ENCODE results near the gene EIF4G2. TPM values are rescaled to one million over a fixed set of nuclear protein-coding genes. Genes with fewer than 3 reads are reported as not detected.
"Not testable (repeated sequence)": the region's sequence is repeated elsewhere in the genome, so short reads cannot be mapped to it uniquely, and the experiment has no call there.

The EIF4G2 gene
- total RNA-seq, 3 donors from 2014 or later, result 1,584 to 1,612 (median 1,605) TPM

DNA sequence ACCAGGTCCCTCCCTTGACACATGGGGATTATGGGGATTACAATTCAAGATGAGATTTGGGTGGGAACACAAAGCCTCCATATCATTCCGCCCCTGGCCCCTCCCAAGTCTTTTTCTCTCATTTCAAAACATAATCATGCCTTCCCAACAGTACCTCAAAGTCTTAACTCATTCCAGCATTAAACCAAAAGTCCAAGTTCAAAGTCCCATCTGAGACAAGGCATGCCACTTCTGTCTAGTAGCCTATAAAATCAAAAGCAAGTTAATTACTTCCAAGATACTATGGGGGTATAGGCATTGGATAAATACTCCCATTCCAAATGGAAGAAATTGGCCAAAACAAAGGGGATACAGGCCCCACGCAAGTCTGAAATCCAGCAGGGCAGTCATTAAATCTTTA is 19.7 kb upstream of the EIF4G2 start:
- ATAC-seq (no peak), DNase-seq (no peak)
- Mint-ChIP-seq H3K27me3 (ENCODE audit: low read depth) (no peaks in the 10 kb centered on the region), H3K36me3 (ENCODE audit: insufficient read depth) (peaks cover 2% of the 10 kb centered on the region), H3K9me3 (no peaks in the 10 kb centered on the region), H3K4me3 (no peak overlapping the region), H3K4me1 (ENCODE audit: low read depth) (peaks cover 7% of the 10 kb centered on the region)

DNA sequence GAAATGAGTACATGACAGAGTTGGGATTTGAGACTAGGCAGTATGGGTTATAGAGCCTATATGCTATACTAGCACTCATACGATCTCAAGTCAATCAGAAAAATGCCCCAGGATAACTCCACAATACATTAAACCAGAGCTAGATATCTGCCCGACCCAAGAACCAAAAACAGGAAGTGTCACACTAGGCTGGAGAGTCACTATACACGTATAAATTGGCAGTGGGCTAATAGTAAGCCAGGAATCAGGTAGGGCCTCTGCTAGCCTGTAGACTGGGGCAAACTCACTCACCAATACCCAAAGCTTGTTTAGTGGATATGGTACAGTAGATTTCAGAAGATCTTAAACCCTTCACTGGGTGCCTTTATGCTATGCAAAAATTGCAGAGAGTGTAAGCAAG is 16.2 kb upstream of the EIF4G2 start:
- Mint-ChIP-seq H3K9me3 (no peaks in the 10 kb centered on the region), H3K36me3 (ENCODE audit: insufficient read depth) (peaks cover 7% of the 10 kb centered on the region), H3K4me1 (ENCODE audit: low read depth) (peaks cover 7% of the 10 kb centered on the region), H3K27me3 (ENCODE audit: low read depth) (no peaks in the 10 kb centered on the region), H3K4me3 (no peak overlapping the region)
- no peak for DNase-seq
- no peak for ATAC-seq

DNA sequence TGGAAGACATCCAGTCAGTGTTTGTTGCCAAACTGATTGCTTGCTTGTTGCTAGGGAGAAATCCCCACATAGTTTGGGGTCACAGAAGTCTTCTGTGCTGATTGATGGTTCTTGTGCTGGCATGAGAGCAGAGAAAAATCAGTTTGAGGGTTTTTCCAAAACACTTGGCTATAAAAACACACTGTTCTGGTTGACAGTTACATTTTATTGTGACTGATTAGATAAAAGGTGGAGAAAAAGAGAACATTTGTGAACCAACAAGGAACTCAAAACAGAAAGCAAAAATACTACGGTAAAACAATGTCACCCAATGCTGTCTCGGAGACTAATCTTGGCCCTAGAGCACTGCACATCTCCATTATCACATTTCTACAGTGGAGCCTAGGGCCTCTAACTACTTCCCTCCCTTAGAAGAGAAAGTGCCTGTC is 14.4 kb upstream of the EIF4G2 start:
- H3K9me3 Mint-ChIP-seq, result no peaks in the 10 kb centered on the region
- peaks cover 7% of the 10 kb centered on the region for H3K4me1 Mint-ChIP-seq (ENCODE audit: low read depth)
- DNase-seq, result no peak
- no peak for ATAC-seq
- H3K4me3 Mint-ChIP-seq, result no peak overlapping the region
- H3K36me3 Mint-ChIP-seq (ENCODE audit: insufficient read depth), result peaks cover 7% of the 10 kb centered on the region
- no peaks in the 10 kb centered on the region for H3K27me3 Mint-ChIP-seq (ENCODE audit: low read depth)

DNA sequence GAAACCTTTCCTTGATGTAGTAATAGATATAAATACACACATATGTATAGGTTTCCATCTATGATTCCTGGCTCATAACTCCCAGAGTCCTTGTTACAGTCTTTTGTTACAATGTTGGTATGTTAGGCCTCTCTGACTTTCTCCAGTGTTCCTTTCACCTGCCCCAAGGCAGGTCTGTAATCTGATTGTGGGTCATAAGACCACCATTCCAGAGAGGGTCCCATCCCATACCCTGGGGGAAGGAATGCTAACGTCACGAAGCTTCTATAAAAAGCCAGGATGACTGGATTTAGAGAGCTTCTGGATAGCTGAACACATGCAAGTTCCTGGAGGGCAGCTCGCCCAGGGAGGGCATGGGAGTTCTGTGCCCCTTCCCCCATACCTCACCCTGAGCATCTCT is 13.8 kb upstream of the EIF4G2 start:
- H3K9me3 Mint-ChIP-seq; DNase-seq; H3K27me3 Mint-ChIP-seq (ENCODE audit: low read depth); H3K36me3 Mint-ChIP-seq (ENCODE audit: insufficient read depth); H3K4me1 Mint-ChIP-seq (ENCODE audit: low read depth); H3K4me3 Mint-ChIP-seq; ATAC-seq: not testable (repeated sequence)

DNA sequence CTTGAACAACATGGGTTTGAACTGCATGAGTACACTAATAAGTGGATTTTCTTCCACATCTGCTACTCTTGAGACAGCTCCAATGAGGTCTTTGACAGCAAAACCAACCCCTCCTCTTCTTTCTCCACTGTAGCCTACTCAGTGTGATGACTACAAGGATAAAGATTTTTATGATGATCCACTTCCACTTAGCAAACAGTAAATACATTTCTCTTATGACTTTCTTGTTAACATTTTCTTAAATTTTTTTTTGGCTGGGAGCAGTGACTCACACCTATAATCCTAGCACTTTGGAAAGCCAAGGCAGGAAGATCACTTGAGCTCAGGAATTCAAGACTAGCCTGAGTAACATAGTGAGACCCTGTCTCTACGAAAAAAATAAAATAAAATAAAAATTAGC is 9.9 kb upstream of the EIF4G2 start:
- no peaks in the 10 kb centered on the region for H3K4me1 Mint-ChIP-seq (ENCODE audit: low read depth)
- peaks cover 6% of the 10 kb centered on the region for H3K27me3 Mint-ChIP-seq (ENCODE audit: low read depth)
- ATAC-seq, result no peak
- no peak for DNase-seq
- no peak overlapping the region for H3K4me3 Mint-ChIP-seq
- H3K36me3 Mint-ChIP-seq (ENCODE audit: insufficient read depth), result peaks cover 5% of the 10 kb centered on the region
- no peaks in the 10 kb centered on the region for H3K9me3 Mint-ChIP-seq

DNA sequence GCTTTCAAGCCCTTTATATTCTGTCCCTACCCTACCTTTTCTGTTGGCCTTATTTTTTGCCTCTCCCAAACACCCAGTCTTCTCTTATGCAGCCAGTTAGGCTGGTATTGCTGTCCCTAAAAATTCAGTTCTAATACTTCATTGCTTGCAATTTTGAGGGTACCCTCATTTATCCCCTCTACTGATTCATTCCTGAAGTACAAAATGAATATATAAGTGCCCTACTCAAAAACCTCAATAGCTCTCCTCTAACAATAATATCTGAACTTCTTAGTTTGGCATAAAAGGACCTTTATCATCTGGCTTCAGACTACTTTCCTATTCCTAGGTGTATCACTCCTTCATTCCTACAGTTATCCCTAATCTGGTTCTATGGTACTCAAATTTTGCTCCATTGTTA is 5.2 kb upstream of the EIF4G2 start:
- Mint-ChIP-seq H3K4me1 (ENCODE audit: low read depth) (peaks cover 10% of the 10 kb centered on the region), H3K27me3 (ENCODE audit: low read depth) (peaks cover 6% of the 10 kb centered on the region), H3K36me3 (ENCODE audit: insufficient read depth) (no peaks in the 10 kb centered on the region), H3K9me3 (no peaks in the 10 kb centered on the region), H3K4me3 (no peak overlapping the region)
- no peak for ATAC-seq
- DNase-seq, result no peak

DNA sequence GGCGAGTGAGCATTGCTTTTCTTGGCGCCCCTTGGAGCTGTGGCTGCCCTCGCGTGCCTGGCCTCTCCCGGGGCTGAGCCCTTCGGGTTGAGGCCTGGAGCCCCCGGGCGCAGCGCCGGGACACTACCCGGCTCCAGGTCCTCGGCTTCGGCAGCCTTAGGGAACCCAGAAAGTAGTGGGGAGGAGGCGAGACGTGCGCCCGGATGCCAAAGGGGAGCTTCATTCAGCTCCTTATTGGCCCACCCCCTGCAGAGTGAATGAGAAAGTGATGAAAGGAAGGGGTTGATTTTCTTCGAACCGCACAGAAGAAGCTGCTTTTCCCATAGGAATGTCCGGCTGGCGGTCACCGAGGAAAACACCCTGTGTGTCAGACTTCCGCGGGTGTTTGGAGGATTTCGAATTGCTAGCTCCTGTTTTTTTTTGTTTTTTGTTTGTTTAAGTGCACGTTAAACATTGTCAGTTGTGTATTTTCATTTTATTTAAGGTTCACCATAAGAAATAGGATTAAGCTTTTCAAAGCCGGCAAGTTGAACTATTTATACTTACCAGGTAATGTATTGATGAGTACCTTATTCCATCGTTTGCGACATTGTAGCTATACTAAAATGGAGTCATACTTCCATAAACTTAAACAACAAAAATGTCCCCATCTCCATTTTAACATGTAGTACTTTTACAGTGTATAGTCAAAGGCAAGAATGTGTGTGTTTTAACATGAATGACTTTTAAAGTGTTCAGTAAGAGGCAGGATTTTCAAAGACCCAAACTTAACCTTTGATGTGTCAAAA is 841 bp upstream of the EIF4G2 start:
- Mint-ChIP-seq H3K4me3 (peak overlapping the region; percentile 86), H3K36me3 (ENCODE audit: insufficient read depth) (peaks cover 28% of the 10 kb centered on the region), H3K9me3 (no peaks in the 10 kb centered on the region), H3K4me1 (ENCODE audit: low read depth) (peaks cover 36% of the 10 kb centered on the region), H3K27me3 (ENCODE audit: low read depth) (no peaks in the 10 kb centered on the region)
- ATAC-seq, result peak; percentile 21 to 30
- DNase-seq, result no peak

DNA sequence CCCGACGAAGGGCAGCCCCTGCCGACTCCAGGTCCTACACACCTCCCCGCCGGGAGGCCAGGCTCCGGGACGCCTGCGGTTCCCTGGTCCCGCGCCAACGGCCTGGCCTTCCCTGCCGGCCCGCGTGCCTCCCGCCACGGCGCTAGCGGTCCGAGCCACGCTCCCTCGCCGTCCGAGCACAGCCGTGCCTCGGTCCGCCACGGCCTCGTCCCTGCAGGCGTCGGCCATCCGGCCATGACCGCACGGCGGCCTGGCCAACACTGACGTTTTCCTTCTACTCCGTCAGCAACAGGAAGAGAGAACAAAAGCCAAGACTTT is 532 bp downstream of the EIF4G2 start:
- Mint-ChIP-seq H3K36me3 (ENCODE audit: insufficient read depth) (peaks cover 41% of the 10 kb centered on the region), H3K27me3 (ENCODE audit: low read depth) (no peaks in the 10 kb centered on the region), H3K4me1 (ENCODE audit: low read depth) (peaks cover 49% of the 10 kb centered on the region), H3K4me3 (peak overlapping the region; percentile 86), H3K9me3 (no peaks in the 10 kb centered on the region)
- ATAC-seq (peak in 1 of 2 donors; percentile 0), DNase-seq (no peak)

DNA sequence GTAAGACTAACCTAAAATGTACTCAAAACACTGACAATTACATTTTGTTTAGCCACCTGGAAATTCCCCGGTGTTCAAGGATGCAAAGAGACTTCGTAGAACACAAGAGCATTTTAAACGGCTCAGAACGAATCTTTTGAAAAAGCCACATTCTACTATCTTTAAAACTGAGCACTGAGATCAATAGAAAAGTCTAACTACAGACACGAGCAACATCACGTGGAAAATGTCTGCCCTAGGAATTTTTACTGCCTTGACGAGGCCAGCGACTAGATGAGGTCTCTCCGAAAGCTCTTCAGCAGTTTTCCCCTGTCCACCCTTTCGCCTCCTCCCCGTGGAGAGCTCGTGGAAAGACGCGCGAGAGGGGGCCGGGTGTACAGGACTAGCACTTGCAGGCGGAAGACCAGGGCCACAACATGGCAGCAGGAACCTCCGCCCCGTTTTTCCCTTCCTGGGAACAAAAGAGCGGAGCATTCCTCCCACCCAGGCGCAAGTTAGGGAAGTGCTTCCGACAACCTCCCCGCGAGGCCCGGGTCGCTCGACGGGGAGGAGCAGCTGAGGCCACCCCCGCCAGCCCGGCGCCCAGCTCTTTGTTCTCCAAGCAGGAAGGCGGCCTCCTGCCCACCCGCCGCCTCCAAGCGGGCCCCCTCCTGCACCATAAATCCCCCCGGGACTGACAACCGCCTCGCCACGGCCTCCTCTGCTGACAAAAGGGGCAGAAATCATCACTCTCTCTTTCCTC is 1.1 kb downstream of the EIF4G2 start:
- no peaks in the 10 kb centered on the region for H3K27me3 Mint-ChIP-seq (ENCODE audit: low read depth)
- H3K36me3 Mint-ChIP-seq (ENCODE audit: insufficient read depth), result peaks cover 41% of the 10 kb centered on the region
- peaks cover 50% of the 10 kb centered on the region for H3K4me1 Mint-ChIP-seq (ENCODE audit: low read depth)
- peak overlapping the region; percentile 86 for H3K4me3 Mint-ChIP-seq
- DNase-seq, result peak; percentile 40
- ATAC-seq, result peak in 1 of 2 donors; percentile 2
- no peaks in the 10 kb centered on the region for H3K9me3 Mint-ChIP-seq

DNA sequence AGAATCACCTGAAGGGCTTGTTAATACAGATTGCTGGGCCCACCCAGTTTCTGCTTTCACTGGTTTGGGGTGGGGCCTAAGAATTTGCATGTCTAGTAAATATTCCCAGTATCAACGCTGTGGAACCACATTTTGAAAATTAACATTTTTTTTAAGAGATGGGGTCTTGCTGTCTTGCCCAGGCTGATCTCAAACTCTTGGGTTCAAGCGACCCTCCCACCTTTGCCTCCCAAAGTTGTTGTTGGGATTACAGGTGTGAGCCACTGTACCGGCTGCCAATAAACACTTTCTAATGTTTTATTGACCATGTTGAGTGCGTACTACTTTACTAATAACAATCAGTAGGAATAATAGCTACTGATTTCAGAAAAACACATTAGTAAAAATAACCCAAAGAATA is 2.5 kb downstream of the EIF4G2 start:
- Mint-ChIP-seq H3K4me1 (ENCODE audit: low read depth) (peaks cover 65% of the 10 kb centered on the region), H3K9me3 (no peaks in the 10 kb centered on the region), H3K36me3 (ENCODE audit: insufficient read depth) (peaks cover 50% of the 10 kb centered on the region), H3K27me3 (ENCODE audit: low read depth) (no peaks in the 10 kb centered on the region), H3K4me3 (peak overlapping the region; percentile 86)
- DNase-seq (no peak), ATAC-seq (no peak)

DNA sequence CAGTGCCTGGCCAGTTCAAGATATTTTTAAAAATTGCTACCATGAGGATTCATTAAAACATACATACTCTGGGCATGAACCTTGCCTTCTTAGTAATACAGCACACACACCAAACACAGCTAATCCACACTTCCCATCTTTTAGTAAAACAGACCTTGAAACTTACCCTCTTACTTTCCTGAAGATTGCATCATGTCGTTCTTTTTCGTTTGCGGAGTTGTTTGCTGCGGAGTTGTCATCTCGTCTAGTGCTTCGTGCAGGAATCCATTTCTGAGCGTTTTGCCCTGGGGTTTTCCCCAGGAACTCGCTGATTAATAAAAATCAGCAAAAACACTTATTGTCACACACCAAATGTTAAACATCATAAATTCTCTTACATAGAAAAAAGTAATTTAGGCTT is 3.0 kb downstream of the EIF4G2 start:
- Mint-ChIP-seq H3K36me3 (ENCODE audit: insufficient read depth) (peaks cover 55% of the 10 kb centered on the region), H3K4me1 (ENCODE audit: low read depth) (peaks cover 69% of the 10 kb centered on the region), H3K9me3 (no peaks in the 10 kb centered on the region), H3K27me3 (ENCODE audit: low read depth) (no peaks in the 10 kb centered on the region), H3K4me3 (peak overlapping the region; percentile 86)
- no peak for ATAC-seq
- DNase-seq, result no peak

DNA sequence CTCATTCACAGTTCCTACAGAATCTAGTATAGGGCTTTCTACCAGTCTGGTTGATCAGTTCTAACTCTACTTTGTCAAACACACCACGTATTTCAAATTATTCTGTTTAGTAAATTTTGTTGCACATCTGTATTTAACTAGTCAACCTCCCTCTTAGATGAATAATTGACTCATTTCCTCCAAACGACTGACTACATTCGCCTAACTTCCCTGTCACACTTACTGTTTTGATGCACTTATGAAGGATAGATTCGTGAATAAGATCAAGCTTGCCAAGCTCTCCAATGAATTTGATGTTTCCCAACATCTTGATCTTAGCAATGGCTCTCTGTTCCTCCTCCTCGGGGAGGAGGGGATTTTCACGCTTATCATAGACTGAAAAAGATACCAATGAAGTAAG is 5.0 kb downstream of the EIF4G2 start:
- ATAC-seq, result no peak
- Mint-ChIP-seq H3K4me3 (no peak overlapping the region), H3K27me3 (ENCODE audit: low read depth) (no peaks in the 10 kb centered on the region)

DNA sequence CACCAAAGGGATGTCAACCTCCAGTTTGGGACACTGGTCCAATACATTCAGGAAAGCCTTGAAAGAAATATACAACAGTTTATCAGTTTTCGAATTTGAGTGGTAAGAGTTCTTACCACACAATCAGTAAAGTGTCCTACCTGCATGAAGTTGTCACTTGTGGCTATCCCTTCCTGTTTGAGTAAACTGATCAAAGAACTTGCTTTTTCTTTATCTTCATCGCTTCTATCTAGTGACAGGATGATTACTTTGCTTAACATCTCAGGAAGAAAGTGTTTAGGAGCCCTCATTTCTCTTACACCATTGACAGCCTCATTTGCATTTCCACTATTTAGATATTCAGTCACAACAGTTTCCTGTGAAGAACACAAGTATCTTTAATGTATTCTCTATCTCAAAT is 8.4 kb downstream of the EIF4G2 start:
- peaks cover 70% of the 10 kb centered on the region for H3K36me3 Mint-ChIP-seq (ENCODE audit: insufficient read depth)
- H3K4me3 Mint-ChIP-seq, result no peak overlapping the region
- no peaks in the 10 kb centered on the region for H3K9me3 Mint-ChIP-seq
- DNase-seq, result no peak
- peaks cover 68% of the 10 kb centered on the region for H3K4me1 Mint-ChIP-seq (ENCODE audit: low read depth)
- no peaks in the 10 kb centered on the region for H3K27me3 Mint-ChIP-seq (ENCODE audit: low read depth)
- no peak for ATAC-seq

More for the DNA sequence above, 5.0 kb downstream of the EIF4G2 start:
- H3K36me3 Mint-ChIP-seq (ENCODE audit: insufficient read depth), result peaks cover 73% of the 10 kb centered on the region
- H3K9me3 Mint-ChIP-seq, result no peaks in the 10 kb centered on the region
- peaks cover 79% of the 10 kb centered on the region for H3K4me1 Mint-ChIP-seq (ENCODE audit: low read depth)
- DNase-seq, result no peak

DNA sequence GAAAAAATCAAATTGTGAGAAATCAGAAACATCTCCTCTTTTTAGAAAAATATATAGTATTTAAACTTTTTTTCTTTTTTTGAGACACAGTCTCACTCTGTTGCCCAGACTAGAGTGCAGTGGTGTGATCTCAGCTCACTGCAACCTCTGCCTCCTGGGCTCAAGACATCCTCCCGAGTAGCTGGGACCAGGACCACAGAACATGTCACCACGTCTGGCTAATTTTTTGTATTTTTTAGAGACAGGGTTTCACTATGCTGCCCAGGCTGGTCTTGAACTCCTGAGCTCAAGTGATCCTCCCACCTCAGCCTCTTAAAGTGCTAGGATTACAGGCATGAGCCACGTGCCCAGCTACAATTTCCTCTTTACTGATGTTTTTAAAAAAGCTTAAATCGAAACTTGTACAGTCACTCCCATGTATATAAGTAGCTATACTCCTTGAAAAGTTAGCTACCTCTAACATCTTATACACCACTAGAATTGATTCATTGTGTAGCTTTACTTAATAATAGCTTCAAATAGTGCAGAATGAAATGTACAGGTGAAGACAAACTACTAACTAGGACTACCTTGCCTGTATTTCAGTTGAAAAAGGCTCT is 10.3 kb downstream of the EIF4G2 start:
- H3K4me1 Mint-ChIP-seq (ENCODE audit: low read depth), result peaks cover 55% of the 10 kb centered on the region
- H3K27me3 Mint-ChIP-seq (ENCODE audit: low read depth), result no peaks in the 10 kb centered on the region
- ATAC-seq (peak; percentile 16 to 35), DNase-seq (no peak)
- H3K36me3 Mint-ChIP-seq (ENCODE audit: insufficient read depth), result peaks cover 58% of the 10 kb centered on the region
- peak overlapping the region; percentile 20 for H3K4me3 Mint-ChIP-seq
- no peaks in the 10 kb centered on the region for H3K9me3 Mint-ChIP-seq

DNA sequence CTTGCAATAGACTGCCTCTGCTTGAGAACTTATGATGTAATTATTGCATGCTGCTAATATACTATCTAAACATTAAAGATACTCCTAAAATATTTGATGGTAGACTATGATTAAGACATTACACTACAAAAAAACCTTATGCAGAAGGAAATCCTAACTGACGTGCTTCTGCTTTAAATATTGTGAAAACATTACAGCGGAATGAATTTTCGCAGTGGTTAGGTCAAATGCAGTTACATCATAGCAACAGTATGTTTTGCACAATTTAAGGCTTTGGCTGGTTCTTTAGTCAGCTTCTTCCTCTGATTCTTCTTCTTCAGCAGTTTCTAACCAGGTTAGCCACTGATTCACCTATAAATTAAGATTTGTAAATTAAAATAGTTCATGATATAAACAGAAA is 11.2 kb downstream of the EIF4G2 start:
- Mint-ChIP-seq H3K4me3 (no peak overlapping the region), H3K36me3 (ENCODE audit: insufficient read depth) (peaks cover 56% of the 10 kb centered on the region), H3K4me1 (ENCODE audit: low read depth) (peaks cover 57% of the 10 kb centered on the region), H3K9me3 (no peaks in the 10 kb centered on the region), H3K27me3 (ENCODE audit: low read depth) (peaks cover 3% of the 10 kb centered on the region)
- DNase-seq (no peak), ATAC-seq (no peak)
